HG02588 (cell line): ENCODE results near the gene GPHN.
"Not testable (repeated sequence)": the region's sequence is repeated elsewhere in the genome, so short reads cannot be mapped to it uniquely, and the experiment has no call there.

ENCODE experiments used
- ATAC-seq: cut with Tn5 transposase; IDR thresholded peaks from one replicate; pipeline ENCODE4 v1.9.1; 2021; ENCODE audit warnings: mild to moderate bottlenecking, moderate library complexity; ENCODE audit not compliant: unreplicated experiment

GPHN gene

DNA sequence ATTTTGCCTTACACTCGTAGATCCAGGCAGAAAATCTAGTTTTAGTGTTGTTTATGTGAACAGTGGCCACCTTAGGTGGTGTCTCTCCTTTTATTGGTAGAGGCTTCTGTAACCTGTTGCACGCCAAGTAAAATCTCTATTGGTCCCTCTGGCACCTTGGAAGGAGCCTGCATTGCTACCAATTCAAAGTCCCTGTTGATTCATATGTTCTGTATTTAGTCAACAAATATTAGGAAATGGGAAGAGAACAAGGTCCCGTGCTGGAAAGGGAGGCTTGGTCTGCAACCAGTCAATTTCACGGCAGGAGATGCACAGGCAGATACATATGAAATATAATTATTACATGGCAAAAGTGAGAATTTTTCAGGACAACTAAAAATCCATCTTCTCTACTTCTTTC, 6.4 kb upstream of the GPHN start:
- ATAC-seq, result no peak

DNA sequence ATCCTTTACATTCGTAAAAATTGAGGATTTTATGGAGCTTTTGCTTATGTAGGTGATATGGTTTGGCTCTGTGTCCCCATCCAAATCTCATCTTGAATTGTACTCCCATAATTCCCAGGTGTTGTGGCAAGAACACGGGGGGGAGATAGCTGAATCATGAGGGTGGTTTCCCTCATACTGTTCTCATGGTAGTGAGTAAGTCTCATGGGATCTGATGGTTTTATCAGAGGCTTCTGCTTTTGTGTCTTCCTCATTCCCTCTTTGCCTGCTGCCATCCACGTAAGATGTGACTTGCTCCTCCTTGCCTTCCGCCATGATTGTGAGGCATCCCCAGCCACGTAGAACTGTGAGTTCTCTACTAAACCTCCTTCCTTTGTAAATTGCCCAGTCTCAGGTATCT, 5.1 kb upstream of the GPHN start:
- ATAC-seq, result not testable (repeated sequence)

GRCh38 chr14:66503532-66503931, 4.4 kb upstream of the GPHN start:
- ATAC-seq, result no peak

GRCh38 chr14:66507181-66507721, 696 bp upstream of the GPHN start:
- peak; percentile 6 for ATAC-seq

- ATAC-seq, result no peak
These were observed 549 bp downstream of the GPHN start for GRCh38 chr14:66508547-66508845.

- ATAC-seq, result peak; percentile 40
These were observed 1.1 kb downstream of the GPHN start for GRCh38 chr14:66508846-66509621.

- no peak for ATAC-seq
These were observed 1.9 kb downstream of the GPHN start for GRCh38 chr14:66509874-66510273.

DNA sequence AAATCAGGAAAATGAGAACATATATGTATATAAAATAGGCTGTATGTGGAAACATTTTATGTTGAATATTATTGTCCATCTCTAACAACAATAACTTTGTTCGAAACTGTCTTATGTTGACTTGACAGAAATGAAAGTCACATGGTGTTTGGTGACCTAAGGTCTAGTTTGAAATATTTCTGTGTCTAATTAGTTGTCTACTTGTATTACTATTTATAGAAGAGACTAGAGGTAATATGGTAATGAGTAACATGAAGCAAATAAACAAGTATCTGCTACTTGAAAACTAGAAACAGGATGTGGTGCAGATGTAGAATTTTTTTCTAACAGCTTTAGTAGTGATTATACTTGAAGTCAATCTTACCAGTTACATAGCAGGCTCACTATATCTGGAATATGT, 3.9 kb downstream of the GPHN start:
- no peak for ATAC-seq

- no peak for ATAC-seq
These were observed 6.3 kb downstream of the GPHN start for GRCh38 chr14:66514213-66514612.

- no peak for ATAC-seq
These were observed 22.6 kb downstream of the GPHN start for GRCh38 chr14:66530526-66530925.

DNA sequence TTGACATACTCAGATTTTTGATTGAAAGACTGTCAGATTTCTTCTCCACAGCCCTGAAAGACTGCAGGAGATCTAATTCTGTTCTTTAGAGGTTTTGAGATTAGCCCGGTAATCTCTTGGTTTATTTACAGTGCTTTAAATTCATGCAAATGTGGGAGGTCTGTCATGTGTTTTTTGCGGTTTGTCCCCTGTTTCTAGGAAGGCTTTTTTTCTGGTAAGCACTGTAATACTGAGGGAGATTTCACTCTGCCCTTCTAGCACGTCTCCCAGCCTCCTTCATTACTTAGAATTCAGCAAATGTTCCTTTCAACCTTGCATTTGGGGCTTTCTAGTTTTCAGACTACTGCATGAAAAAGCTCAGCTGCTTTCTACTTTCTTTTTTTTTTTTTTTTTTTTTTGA, 31.1 kb downstream of the GPHN start:
- ATAC-seq, result no peak

GRCh38 chr14:66540038-66540437, 32.1 kb downstream of the GPHN start:
- ATAC-seq, result no peak

DNA sequence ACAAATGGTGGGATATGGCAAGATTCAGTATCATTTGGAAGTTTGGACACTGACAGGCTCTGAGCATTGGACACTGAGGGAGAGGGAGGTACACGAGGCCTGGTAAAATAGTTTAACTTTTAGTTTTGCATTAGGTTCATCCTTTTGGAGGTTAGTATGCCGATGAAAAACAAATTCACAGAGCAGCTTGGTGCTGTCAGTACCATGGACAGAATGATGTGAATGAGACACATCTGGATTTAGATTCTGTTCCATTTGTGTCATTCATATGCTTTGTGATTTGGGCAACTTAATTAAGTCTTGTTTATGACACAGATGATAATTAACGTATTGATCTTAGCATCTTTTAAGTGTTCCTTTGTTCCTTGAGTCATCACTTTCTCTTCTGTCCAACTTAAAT, 33.7 kb downstream of the GPHN start:
- ATAC-seq, result no peak

DNA sequence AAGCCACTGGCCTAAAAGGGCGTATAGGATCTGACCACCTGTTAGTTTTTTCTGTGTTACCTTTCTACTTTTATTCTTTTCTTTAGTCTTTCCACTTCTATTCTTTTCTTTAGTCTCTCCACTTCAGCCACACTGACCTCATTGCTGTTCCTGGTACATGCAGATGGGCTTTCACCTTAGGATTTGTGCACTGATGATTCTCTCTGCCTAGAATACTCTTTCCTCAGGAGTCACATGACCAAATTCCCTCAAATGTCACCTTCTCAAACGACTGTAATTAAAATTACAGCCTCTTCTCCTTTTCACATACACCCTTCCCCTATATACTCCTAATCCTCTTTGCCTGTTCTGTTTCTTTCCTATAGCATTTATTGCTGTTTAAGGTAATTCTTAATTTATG, 36.0 kb downstream of the GPHN start:
- no peak for ATAC-seq

GRCh38 chr14:66545191-66545590, 37.2 kb downstream of the GPHN start:
- ATAC-seq, result not testable (repeated sequence)

GRCh38 chr14:66545751-66546150, 37.8 kb downstream of the GPHN start:
- ATAC-seq, result not testable (repeated sequence)

- ATAC-seq, result no peak
These were observed 55.8 kb downstream of the GPHN start for GRCh38 chr14:66563731-66564130.

DNA sequence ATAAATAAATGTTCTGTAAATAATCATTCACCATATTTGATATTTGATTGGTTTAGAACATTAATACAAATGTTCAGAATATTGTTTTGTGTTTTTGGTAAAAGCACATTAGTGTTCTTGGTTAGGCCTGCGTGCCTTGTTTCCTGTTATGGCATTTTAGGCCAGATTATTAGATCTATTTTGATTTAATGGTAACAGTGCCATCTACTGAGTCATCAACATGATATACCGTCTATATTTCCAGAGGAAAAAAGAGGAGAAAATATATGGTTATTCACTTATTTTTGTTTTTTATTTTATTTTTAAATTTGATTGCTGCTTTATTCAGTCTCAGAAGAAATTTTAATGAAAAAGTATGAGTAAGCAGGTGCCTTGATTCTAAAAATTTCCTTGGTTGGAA, 60.3 kb downstream of the GPHN start:
- ATAC-seq, result no peak

DNA sequence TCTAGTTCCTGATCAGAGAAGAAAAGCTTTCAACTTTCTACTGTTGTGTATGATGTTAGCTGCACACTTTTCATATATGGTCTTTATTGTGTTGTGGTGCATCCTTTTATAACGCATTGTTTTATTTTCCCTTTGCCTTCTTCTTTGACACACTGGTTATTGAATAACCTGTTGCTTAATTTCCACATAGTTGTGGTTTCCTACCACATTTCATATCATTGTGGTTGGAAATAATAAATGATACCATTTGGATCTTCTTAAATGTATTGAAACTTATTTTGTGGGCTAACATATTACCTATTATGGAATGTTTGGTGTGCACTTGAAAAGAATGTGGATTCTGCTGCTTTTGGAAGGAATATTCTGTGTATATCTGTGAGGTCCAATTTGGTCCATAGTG, 64.9 kb downstream of the GPHN start:
- no peak for ATAC-seq

DNA sequence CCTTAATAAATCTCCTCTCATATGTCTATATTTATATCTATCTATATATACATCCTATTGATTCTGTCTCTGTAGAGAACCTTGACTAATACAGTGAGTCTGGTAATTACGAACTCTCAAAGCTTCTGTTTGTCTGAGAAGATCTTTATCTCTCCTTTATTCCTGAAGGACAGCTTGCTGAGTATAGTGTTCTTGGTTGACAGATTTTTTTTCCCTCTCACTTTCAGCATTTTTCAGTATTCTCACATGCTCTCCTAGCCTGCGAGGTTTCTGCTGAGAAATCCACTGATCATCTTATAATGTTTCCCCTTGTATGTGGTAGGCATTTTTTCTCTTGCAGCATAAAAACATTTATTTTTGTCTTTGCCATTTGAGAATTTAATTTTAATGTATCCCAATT, 67.1 kb downstream of the GPHN start:
- no peak for ATAC-seq

DNA sequence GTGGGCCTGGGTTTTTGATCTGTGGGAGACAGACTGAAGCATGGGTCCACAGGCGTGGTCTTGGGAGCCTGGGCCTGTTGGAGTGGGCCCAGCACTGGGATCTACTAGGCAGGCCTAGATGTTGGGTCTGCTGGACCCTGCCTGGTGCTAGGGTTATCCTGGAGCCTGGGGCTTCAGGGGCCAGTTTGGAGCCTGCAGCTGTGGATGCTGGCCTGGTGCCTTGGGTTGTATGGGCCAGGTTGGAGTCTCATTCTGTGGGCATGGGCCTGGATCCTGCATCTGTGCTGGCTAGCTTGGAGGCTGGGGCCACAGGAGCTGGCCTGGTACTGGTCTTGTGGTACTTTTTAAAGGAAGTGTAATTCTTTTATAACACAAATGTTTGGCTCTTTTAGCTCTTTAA, 68.0 kb downstream of the GPHN start:
- no peak for ATAC-seq

DNA sequence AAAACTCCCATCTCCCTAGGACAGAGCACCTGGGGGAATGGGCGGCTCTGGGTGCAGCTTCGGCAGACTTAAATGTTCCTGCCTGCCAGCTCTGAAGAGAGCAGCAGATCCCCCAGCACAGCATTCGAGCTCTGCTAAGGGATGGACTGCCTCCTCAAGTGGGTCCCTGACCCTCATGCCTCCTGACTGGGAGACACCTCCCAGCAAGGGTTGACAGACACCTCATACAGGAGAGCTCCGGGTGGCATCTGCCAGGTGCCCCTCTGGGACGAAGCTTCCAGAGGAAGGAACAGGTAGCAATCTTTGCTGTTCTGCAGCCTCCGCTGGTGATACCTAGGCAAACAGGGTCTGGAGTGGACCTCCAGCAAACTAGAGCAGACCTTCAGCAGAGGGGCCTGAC, 79.8 kb downstream of the GPHN start:
- not testable (repeated sequence) for ATAC-seq

- no peak for ATAC-seq
These were observed 87.4 kb downstream of the GPHN start for GRCh38 chr14:66595394-66595793.
